ENCODE data around the gene MDFI.
A peak's percentile ranks its signal among the peaks of the same experiment; 100 is the strongest.
"Not testable (repeated sequence)": the region's sequence is repeated elsewhere in the genome, so short reads cannot be mapped to it uniquely, and the experiment has no call there.

MDFI gene

GRCh38 chr6:41602864-41603608 is 35.2 kb upstream of the MDFI start:
- DNase-seq: peak; percentile 58

DNA sequence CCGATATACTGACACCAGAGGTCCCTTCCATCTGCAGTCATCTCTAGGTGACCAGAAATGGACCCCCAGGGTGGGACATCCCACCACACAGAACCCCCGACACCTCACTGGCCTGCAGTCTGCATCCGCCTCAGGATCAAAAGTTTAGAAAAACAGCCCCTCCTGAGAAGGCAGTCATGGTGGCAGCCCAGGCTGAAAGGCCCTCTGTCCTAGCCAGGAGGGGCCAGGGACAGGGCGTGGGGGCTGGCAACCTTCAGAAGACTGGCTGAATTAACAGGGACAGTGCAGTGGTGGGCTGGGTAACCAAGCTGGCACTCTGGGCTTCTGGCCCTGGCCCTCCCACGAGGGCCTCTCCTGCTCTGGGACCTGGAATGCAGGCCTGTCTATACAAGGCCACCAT is 34.3 kb upstream of the MDFI start:
- no peak for DNase-seq

DNA sequence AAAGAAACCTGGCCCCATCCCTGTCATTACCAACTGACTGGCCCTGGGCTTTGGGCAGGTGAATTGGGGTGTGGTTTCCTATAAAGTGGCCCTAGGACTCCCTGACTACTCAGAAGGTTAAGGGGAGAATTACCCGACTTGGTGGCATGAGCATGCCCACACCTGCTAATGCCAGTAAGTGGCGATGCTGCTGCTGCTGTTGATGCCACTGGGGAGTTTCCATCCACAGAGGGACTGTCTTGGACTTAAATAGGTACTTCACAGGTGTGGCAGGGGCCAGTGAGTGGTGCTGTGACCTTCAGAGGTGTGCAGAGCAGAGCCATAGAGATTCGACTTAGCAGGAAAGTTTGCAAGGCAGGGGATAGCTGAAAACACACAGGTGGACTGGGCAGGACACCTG is 32.6 kb upstream of the MDFI start:
- DNase-seq: no peak

DNA sequence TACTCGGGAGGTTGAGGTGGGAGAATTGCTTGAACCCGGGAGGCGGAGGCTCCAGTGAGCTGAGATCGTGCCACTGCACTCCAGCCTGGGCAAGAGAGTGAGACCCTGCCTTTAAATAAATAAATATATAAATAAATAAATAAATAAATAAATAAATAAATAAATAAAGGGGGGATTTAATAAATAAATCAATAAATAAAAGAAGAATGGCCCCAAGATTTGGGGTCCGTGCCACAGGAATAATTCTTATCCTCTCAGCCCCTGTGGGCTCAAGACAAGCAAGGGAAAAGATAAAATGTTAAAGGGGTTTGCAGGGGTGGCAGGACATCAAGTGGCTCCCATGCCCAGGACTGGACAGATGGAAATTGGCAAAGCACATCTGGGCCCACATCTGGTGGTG is 31.2 kb upstream of the MDFI start:
- DNase-seq: no peak

DNA sequence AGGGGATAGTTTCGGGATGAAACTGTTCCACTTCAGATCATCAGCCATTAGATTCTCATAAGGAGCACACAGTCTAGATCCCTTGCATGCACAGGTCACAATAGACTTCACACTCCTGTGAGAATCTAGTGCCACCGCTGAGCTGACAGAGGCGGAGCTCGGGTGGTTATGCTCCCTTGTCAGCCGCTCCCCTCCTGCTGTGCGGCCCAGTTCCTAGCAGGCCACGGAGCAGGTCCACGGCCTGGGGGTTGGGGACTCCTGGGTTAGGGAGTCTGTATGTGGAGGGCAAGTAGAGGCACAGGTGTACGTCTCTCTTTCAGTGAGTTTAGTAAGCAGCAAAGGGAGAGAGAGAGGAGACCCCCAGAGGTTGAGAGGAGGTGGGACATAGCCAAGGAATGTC is 30.5 kb upstream of the MDFI start:
- no peak for DNase-seq

DNA sequence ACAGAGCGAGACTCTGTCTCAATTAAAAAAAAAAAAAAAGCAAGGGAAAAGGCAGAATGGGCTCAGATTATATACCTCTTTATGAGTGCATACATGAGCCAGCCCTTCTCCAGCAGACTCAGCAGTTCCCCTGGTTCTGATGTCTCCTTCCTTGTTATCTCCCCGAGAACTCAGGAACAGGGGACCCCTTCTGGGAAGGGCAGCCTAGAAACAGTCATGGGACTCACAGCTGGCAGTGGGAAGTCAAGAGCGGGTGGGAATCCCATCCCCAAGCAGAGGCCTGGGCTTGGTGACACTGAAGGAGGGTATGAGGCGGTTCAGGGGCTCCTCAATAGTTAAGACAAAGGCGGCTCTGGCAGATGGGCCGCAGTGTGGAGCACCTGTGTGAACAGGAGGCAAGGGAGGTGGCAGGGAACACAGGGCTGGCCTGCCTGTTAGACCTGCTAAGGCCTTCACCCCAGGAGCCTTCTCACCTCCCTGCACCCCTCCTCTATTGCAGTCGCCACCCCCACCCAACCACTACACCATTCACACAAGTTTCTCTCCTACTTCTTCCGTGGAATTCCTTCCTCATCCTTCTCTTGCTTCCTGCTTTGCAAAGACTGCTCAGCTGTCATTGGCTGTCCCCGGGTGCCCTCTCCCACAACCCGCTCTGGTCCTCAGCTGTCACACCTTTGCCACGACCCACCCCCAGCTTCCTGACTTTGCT is 29.7 kb upstream of the MDFI start:
- DNase-seq: no peak

DNA sequence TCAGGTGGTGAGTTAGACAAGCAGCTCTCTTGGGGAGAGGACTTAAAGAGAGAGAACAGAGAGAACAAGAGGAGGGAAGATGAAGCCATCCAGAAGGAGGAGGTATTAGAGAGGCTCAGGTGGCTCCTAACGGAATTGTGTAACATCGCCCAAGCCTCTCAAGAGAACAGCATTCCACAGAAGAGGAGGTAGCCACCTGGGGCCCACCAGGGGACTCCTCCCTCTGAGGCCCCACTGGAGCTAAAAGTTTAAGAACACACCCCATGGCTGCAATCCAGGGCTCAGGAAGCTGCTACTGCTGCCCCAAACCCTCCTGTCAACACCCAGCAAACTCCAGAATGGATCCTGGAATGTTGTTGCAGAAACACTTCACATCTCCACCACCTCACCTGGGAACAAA is 23.6 kb upstream of the MDFI start:
- no peak for DNase-seq

- no peak for DNase-seq
These were observed 23.0 kb upstream of the MDFI start for GRCh38 chr6:41615311-41615710.

DNA sequence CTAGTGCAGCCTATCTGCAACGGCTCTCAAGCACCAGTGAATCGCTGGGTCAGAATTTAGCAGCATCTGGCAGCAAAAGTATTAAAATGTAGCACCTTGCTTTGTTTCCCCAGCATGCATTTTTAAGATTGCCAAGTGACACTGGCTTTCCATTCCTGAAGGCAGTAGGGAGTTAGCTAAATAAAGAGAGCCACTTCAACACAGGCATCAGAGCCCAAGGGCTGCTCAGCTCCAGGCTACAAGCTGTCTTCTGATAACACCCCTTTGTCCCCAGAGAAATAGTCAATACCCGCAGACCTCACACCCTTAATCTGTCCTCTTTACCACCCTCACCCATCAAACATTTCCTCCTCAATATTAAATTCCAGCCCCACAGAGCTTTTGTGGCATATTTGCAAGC is 19.7 kb upstream of the MDFI start:
- no peak for DNase-seq

DNA sequence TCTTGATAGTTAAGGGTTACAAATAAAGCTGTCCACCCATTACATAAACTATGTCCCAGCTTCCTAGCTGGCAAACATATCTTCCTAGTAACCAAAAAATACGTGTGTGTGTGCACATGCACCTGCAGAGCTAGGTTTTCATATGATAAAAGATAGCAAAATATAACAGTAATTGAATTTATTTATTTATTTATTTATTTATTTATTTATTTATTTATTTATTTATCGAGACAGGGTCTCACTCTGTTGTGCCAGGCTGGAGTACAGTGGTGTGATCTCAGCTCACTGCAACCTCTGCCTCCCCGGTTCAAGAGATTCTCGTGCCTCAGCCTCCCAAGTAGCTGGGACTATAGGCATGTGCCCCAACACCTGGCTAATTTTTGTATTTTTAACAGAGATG is 19.1 kb upstream of the MDFI start:
- DNase-seq: not testable (repeated sequence)

GRCh38 chr6:41621367-41621766 is 16.9 kb upstream of the MDFI start:
- no peak for DNase-seq

GRCh38 chr6:41621802-41622201 is 16.5 kb upstream of the MDFI start:
- no peak for DNase-seq

- no peak for DNase-seq
These were observed 15.9 kb upstream of the MDFI start for GRCh38 chr6:41622206-41622988.

DNA sequence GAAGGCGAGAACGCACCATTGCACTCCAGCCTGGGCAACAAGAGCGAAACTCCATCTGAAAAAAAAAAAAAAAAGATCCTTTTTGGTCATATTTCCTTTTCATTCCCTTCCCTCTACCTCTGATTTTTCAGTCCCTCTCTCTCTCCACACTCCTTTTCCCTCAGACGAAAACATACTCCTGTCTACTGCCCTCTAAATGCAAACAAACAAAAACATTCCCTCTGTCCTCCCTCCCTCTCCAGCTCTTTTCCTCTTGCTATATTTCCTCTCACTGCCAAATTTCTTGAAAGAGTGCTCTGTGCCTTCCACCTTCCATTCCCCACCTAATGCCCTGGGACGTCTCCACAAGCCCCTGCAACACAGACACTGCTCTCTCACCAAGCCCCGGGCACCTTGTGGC is 14.9 kb upstream of the MDFI start:
- no peak for DNase-seq

DNA sequence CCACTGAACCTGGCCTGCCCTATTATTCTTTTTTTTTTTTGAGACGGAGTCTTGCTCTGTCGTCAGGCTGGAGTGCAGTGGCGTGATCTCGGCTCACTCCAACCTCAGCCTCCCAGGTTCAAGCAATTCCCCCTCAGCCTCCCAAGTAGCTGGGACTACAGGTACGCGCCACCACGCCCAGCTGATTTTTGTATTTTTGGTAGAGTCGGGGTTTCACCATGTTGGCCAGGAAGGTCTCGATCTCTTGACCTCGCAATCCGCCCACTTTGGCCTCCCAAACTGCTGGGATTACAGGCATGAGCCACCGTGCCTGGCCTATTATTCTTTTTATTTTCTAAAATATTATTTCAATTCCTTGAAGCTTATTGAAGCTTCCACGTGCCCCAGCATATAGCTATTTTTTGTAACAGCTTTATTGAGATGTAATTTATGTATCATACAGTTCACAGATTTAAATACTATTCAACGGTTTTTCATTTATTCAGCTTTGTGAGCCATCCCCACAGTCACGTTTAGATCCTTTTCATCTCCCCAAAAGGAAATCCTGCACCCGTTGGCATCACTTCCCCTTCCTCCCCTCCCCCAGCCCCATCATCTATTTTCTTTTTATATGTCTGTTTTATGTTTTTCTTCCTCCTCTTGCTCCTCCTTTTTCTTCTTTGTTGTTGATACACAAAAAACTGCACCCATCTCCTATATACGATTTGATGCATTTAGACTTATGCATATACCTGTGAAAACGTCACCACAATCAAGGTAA is 13.5 kb upstream of the MDFI start:
- DNase-seq: no peak

GRCh38 chr6:41625442-41625841 is 12.8 kb upstream of the MDFI start:
- no peak for DNase-seq

DNA sequence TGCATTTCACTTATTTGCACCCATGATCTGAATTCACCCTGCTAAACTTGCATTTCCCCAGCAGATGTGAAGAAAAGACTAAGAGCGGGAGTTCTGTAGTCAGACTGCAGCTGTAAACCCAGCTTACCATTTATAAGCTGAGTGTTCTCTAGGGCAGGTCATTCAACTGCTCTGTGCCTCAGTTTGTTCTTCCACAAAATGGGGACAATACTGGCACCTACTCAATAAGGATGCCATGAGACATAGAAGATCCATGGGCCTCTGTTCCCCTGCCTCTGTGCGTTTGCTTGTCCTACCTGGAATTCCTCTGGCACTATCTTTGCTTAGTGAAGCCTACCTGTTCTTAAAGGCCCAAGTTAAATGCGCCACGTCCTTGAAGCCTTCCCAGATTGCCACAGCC is 12.2 kb upstream of the MDFI start:
- DNase-seq: no peak

DNA sequence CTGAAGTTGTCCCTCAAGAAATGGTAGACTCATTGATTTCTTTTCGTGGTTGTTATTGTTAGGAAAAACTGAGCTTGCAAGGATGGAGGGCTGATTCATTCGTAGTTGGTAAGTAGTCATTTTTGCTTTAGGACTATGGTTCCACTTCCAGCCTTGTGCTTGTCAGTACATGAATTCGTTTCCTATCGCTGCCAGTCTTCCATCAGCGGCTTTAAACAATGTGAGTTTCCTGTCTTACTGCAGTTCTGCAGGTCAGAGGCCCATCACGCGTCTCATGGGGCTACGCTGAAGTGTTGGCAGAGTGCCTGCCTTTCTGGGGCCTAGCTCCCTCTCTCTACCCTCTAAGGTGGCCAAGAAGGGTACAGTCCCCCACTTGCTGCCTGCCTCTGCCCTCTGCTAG is 11.4 kb upstream of the MDFI start:
- DNase-seq: no peak

- no peak for DNase-seq
These were observed 9.1 kb upstream of the MDFI start for GRCh38 chr6:41629128-41629527.

DNA sequence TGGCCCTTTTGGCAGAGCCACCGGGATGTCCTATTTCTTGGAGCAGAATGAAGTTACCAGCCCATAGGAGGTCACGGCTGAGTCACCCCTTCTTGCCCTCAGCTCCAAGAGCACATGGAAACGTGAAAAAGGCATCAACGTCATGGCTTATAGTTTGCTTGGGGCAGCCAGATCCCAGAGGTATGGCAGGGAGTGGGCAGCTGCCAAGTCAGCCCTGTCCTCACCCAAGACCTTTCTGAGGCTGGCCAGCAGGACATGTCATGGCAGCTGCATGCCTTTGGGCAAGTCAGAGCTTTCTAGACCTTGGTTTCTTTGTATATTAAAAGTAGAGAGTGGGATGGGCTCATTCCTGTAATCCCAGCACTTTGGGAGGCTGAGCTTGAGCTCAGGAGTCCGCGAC is 8.2 kb upstream of the MDFI start:
- no peak for DNase-seq

GRCh38 chr6:41630946-41631345 is 7.3 kb upstream of the MDFI start:
- DNase-seq: no peak

- no peak for DNase-seq
These were observed 5.1 kb upstream of the MDFI start for GRCh38 chr6:41633056-41633634.

DNA sequence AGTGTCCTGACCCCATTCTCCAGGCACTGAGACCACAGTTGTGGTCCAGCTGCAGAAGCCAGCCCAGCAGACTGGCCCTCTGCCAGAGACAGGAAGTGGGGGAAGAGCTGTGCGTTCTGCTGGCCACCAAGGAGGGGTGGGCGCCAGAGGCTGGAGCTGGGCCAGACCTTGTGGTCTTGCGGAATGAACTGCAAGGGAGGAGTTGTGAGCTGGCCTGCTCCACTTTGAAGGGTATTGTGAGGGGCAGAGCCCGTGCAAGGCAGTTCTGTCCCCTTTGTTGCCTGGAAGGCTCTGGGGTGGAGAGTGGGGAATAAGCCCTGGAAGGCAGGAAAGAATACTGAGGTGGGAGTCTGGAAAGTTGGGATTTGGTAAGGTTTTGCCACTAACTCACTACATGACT is 3.6 kb upstream of the MDFI start:
- no peak for DNase-seq

All from T-helper 9 cell (primary cell).